Measurements from ENCODE around the gene SPATA9. TPM values are rescaled to one million over a fixed set of nuclear protein-coding genes. Genes with fewer than 3 reads are reported as not detected.
A peak's percentile ranks its signal among the peaks of the same experiment; 100 is the strongest.

SPATA9 gene
- total and polyA plus RNA-seq, 9 of the 15 experiments (the other 6 are each of a cell fraction or from before 2014, with no cell fraction given) = 0.16 to 5.5 (median 0.39) TPM; not detected in 3

DNA sequence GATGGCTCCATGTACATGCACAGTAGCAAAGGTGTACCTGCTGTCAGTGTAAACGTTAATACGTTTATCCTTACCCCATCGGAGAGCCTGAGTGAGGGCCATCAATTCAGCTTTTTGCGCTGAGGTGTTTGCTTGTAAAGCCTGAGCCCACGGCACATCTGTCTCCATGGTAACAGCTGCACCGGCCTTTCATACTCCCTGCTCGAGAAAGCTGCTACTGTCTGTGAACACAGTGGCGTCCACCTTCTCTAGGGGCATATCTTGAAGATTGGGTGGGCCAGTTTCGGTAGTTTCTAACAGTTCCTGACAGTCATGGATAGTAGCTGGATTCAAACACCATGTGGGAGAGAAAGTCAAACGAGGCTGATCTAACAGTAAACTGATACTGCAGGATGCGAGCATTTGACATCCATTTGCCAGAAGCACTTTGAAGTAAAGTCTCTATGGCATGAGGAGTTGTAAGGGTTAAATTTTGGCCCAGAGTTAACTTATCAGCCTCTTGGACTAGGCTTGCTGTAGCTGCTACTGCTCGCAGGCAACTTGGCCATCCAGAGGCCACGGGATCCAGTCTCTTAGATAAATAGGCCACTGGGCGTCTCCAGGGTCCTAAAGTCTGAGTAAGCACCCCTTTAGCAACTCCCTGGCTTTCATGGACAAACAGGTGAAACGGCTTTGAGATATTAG is 27.3 kb upstream of the SPATA9 start:
- peak overlapping the region; percentile 70 for H2AFZ ChIP-seq (ENCODE audit: low read depth, low read length)
- FAIRE-seq = peak; percentile 82
- peak in 3 of 4 experiments; percentile 33 to 94 (median 57) for DNase-seq (ENCODE audit: extremely low read depth in 1 of 4, low spot score in 3 of 4)
- H3K4me2 ChIP-seq (ENCODE audit: insufficient read depth, low read length) = peak overlapping the region; percentile 87
- POLR2A ChIA-PET = interaction anchor here (0.7 to 4.9 kb wide), 11 partner anchors 9 to 43 kb away, joined by 3 to 50 read pairs (median 4); partner anchors contain the start of gene RHOBTB3
- no peaks in the 10 kb centered on the region for H3K9me1 ChIP-seq (ENCODE audit: control insufficient read depth, insufficient read depth, low read length)
- H3K27ac ChIP-seq (ENCODE audit: extremely low read depth, low read depth, low read length) = peak overlapping the region; percentile 99
- ATAC-seq = peak; percentile 55
- BruUV-seq (replicated peaks) = no TSS peak
- WGBS (ENCODE audit: insufficient coverage, low coverage, missing lambda C conversion rate) = 13% methylated on average over 15 of the region's 15 CpGs
- no peaks in the 10 kb centered on the region; the same call in 2 of the 3 replicates for H3K36me3 ChIP-seq (ENCODE audit: control insufficient read depth, insufficient read depth, low read length)
- H3K9ac ChIP-seq (ENCODE audit: insufficient read depth in 1 of 2, low read depth in 2 of 2, low read length in 2 of 2) = peak overlapping the region; percentile 67 to 94; a peak in 3 of 4 replicates
- no peaks in the 10 kb centered on the region for H3K9me3 ChIP-seq (replicated peaks; ENCODE audit: control insufficient read depth, insufficient read depth, low read depth, low read length)
- intact Hi-C loops (cut with micrococcal nuclease) (loop anchor here (2.0 to 10.0 kb wide), 3 partner anchors 45 to 1225 kb away; partner anchors contain the start of genes LNPEP and RFESD), in situ Hi-C loops (cut with MboI) (no loop called here)
- no peaks in the 10 kb centered on the region for H3K27me3 ChIP-seq (ENCODE audit: control insufficient read depth in 2 of 2, insufficient read depth in 2 of 2, low read length in 2 of 2)
- CTCF ChIA-PET (ENCODE audit: low intra/inter-chr PET ratio) = no interaction called here
- no peaks in the 10 kb centered on the region for H4K20me1 ChIP-seq (replicated peaks; ENCODE audit: control insufficient read depth, insufficient read depth, low read length)
- peak overlapping the region; percentile 51 for H3K4me3 ChIP-seq
- peaks cover 16% of the 10 kb centered on the region; the same call in 2 of the 3 replicates for H3K79me2 ChIP-seq (ENCODE audit: control insufficient read depth, insufficient read depth, low read length)
- H3K4me1 ChIP-seq (replicated peaks in 1 of 2; ENCODE audit: control insufficient read depth in 2 of 2, insufficient read depth in 2 of 2, low read length in 2 of 2) = peaks cover 17 to 43% of the 10 kb centered on the region in 2 experiments
- TF ChIP-seq ZFP91 (CRISPR knock-in tag; IDR thresholded peaks at IDR 0.05) (no peak), NBN (IDR thresholded peaks at IDR 0.05; ENCODE audit: low read depth) (peak; percentile 78; the same call in 1 of the 2 replicates), ZNF561 (CRISPR knock-in tag; conservative IDR thresholded peaks at IDR 0.05) (no peak), POLR2B (IDR thresholded peaks at IDR 0.05; ENCODE audit: low read depth, partially characterized antibody) (no peak), DPF2 (IDR thresholded peaks at IDR 0.05) (no peak), TCFL5 (CRISPR knock-in tag; conservative IDR thresholded peaks at IDR 0.05) (no peak), JUNB (CRISPR knock-in tag; conservative IDR thresholded peaks at IDR 0.05) (no peak), MAFG (tag; conservative IDR thresholded peaks at IDR 0.05) (peak; percentile 50; the same call in 1 of the 2 replicates), MIER1 (IDR thresholded peaks at IDR 0.05; ENCODE audit: low read depth) (no peak), FOS (IDR thresholded peaks at IDR 0.05; ENCODE audit: extremely low read depth, insufficient read length) (no peak), PML (IDR thresholded peaks at IDR 0.05; ENCODE audit: low read length) (no peak), MAZ (CRISPR knock-in tag; conservative IDR thresholded peaks at IDR 0.05 in 1 of 2, IDR thresholded peaks at IDR 0.05 in 1 of 2) (peak in 1 of 2 experiments; percentile 62; a peak in 1 of 4 replicates), TCF7 (IDR thresholded peaks at IDR 0.05; ENCODE audit: borderline replicate concordance) (no peak), EGR1 (conservative IDR thresholded peaks at IDR 0.05) (no peak)
- TF ChIP-seq, protein P1, sequence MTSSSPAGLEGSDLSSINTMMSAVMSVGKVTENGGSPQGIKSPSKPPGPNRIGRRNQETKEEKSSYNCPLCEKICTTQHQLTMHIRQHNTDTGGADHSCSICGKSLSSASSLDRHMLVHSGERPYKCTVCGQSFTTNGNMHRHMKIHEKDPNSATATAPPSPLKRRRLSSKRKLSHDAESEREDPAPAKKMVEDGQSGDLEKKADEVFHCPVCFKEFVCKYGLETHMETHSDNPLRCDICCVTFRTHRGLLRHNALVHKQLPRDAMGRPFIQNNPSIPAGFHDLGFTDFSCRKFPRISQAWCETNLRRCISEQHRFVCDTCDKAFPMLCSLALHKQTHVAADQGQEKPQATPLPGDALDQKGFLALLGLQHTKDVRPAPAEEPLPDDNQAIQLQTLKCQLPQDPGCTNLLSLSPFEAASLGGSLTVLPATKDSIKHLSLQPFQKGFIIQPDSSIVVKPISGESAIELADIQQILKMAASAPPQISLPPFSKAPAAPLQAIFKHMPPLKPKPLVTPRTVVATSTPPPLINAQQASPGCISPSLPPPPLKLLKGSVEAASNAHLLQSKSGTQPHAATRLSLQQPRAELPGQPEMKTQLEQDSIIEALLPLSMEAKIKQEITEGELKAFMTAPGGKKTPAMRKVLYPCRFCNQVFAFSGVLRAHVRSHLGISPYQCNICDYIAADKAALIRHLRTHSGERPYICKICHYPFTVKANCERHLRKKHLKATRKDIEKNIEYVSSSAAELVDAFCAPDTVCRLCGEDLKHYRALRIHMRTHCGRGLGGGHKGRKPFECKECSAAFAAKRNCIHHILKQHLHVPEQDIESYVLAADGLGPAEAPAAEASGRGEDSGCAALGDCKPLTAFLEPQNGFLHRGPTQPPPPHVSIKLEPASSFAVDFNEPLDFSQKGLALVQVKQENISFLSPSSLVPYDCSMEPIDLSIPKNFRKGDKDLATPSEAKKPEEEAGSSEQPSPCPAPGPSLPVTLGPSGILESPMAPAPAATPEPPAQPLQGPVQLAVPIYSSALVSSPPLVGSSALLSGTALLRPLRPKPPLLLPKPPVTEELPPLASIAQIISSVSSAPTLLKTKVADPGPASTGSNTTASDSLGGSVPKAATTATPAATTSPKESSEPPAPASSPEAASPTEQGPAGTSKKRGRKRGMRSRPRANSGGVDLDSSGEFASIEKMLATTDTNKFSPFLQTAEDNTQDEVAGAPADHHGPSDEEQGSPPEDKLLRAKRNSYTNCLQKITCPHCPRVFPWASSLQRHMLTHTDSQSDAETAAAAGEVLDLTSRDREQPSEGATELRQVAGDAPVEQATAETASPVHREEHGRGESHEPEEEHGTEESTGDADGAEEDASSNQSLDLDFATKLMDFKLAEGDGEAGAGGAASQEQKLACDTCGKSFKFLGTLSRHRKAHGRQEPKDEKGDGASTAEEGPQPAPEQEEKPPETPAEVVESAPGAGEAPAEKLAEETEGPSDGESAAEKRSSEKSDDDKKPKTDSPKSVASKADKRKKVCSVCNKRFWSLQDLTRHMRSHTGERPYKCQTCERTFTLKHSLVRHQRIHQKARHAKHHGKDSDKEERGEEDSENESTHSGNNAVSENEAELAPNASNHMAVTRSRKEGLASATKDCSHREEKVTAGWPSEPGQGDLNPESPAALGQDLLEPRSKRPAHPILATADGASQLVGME (CRISPR knock-in tag; IDR thresholded peaks at IDR 0.05) = peak; percentile 60; the same call in 1 of the 2 replicates
